Lung (tissue), 12 donors: Measurements from ENCODE around the gene CFAP251. TPM values are rescaled to one million over a fixed set of nuclear protein-coding genes. Genes with fewer than 3 reads are reported as not detected.
A peak's percentile ranks its signal among the peaks of the same experiment; 100 is the strongest.

ENCODE experiments used
- ATAC-seq: fragments of 200-7000 bp; cut with Tn5 transposase; one replicate; pipeline ENCODE4 v1.9.1; 2020; ENCODE audit warnings: moderate number of reproducible peaks; ENCODE audit not compliant: insufficient read depth, low FRiP score
- DNase-seq, 3 donors: peaks; one replicate each; pipeline ENCODE4 v3.0.0-alpha.2; 2013 to 2017
- H3K27ac ChIP-seq, 2 donors: one replicate each; pipeline ENCODE4 v1.5.1; 2013; ENCODE audit warnings: mild to moderate bottlenecking in 2 of 2, moderate library complexity in 2 of 2, control low read depth in 1 of 2, inconsistent platforms in 1 of 2, low read depth in 1 of 2, low read length in 1 of 2
- H3K27me3 ChIP-seq, 3 donors: one replicate each; pipeline ENCODE4 v1.5.1; 2013; ENCODE audit warnings: low read length in 2 of 3; ENCODE audit not compliant: control insufficient read depth in 3 of 3, insufficient read depth in 3 of 3
- H3K36me3 ChIP-seq, 4 donors: one replicate each; pipeline ENCODE4 v1.5.1; 2013; ENCODE audit warnings: low read length in 4 of 4, mild to moderate bottlenecking in 1 of 4, moderate library complexity in 1 of 4; ENCODE audit not compliant: control insufficient read depth in 4 of 4, insufficient read depth in 4 of 4
- H3K4me1 ChIP-seq, 5 donors: one replicate each; pipeline ENCODE4 v1.5.1; 2013; ENCODE audit warnings: low read length in 5 of 5, mild to moderate bottlenecking in 2 of 5, moderate library complexity in 1 of 5; ENCODE audit not compliant: control insufficient read depth in 5 of 5, insufficient read depth in 5 of 5
- H3K4me3 ChIP-seq: one replicate; pipeline ENCODE4 v1.5.1; 2013; ENCODE audit warnings: mild to moderate bottlenecking, control low read depth, moderate library complexity
- H3K9ac ChIP-seq, 2 donors: one replicate each; pipeline ENCODE4 v1.5.1; 2013; ENCODE audit warnings: low read length in 2 of 2, control low read depth in 1 of 2; ENCODE audit not compliant: insufficient read depth in 1 of 2
- H3K9me3 ChIP-seq, 4 donors: one replicate each; pipeline ENCODE4 v1.5.1; 2013; ENCODE audit warnings: low read length in 3 of 4, mild to moderate bottlenecking in 1 of 4, moderate library complexity in 1 of 4; ENCODE audit not compliant: control insufficient read depth in 4 of 4, insufficient read depth in 3 of 4
- WGBS, 2 donors: extraction: QIAGEN DNeasy Blood & Tissue Kit; methylation state at CpG; one replicate each; pipeline ENCODE4 v1.1.7; 2013; 5-methylcytosine and 5-hydroxymethylcytosine counted together
- polyA plus RNA-seq, 2 donors: library from polyadenylated mRNA; stranded (reverse); fragments of 200-250 nt; gene quantifications; one replicate each; pipeline ENCODE4 v1.2.1, GENCODE V29; 2013
- total RNA-seq, 2 donors: library from RNA; depleted of rRNA in 1 of 2; stranded (reverse); fragments of >200 nt in 1 of 2; gene quantifications; one replicate each; pipeline ENCODE4 v1.2.1, GENCODE V29; 2014 to 2021
- TF ChIP-seq, protein P1 (sequence below): IDR thresholded peaks from 2 replicates; pipeline ENCODE4 v1.5.1; 2012; ENCODE audit warnings: mild to moderate bottlenecking; ENCODE audit errors: control extremely low read depth, extremely low read depth
- donor health status: control.
- donor health status: control.
- donor health status: Bipolar disorder and iron deficiency.
- donor health status: healthy.
- donor health status: DM: yes; HTN: yes; CAD: no.

CFAP251 gene
- total and polyA plus RNA-seq, 4 donors: 6.9 to 35.4 (median 15.6) TPM

- 15 to 18% methylated on average over 43 of the region's 43 CpGs for WGBS, 2 donors
- TF ChIP-seq, protein P1, sequence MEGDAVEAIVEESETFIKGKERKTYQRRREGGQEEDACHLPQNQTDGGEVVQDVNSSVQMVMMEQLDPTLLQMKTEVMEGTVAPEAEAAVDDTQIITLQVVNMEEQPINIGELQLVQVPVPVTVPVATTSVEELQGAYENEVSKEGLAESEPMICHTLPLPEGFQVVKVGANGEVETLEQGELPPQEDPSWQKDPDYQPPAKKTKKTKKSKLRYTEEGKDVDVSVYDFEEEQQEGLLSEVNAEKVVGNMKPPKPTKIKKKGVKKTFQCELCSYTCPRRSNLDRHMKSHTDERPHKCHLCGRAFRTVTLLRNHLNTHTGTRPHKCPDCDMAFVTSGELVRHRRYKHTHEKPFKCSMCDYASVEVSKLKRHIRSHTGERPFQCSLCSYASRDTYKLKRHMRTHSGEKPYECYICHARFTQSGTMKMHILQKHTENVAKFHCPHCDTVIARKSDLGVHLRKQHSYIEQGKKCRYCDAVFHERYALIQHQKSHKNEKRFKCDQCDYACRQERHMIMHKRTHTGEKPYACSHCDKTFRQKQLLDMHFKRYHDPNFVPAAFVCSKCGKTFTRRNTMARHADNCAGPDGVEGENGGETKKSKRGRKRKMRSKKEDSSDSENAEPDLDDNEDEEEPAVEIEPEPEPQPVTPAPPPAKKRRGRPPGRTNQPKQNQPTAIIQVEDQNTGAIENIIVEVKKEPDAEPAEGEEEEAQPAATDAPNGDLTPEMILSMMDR: no peak
- DNase-seq (peak; percentile 72 to 86 (median 79)), ATAC-seq (peak; percentile 44)
- no peaks in the 10 kb centered on the region for H3K27me3 ChIP-seq
- peak overlapping the region; percentile 76 for H3K4me3 ChIP-seq
- H3K27ac ChIP-seq: peak overlapping the region; percentile 69 to 71
- H3K9me3 ChIP-seq: no peaks in the 10 kb centered on the region
- no peak overlapping the region for H3K9ac ChIP-seq
- H3K36me3 ChIP-seq: no peaks in the 10 kb centered on the region
- peaks cover 0 to 18% (median 4%) of the 10 kb centered on the region in 5 donors for H3K4me1 ChIP-seq
Observed at GRCh38 chr12:122023339-122024131, 105.1 kb downstream of the CFAP251 start.

- 79% methylated on average over 16 of the region's 16 CpGs for WGBS, 2 donors
- no peak for DNase-seq
Observed at GRCh38 chr12:122024132-122024785, 105.9 kb downstream of the CFAP251 start.

DNA sequence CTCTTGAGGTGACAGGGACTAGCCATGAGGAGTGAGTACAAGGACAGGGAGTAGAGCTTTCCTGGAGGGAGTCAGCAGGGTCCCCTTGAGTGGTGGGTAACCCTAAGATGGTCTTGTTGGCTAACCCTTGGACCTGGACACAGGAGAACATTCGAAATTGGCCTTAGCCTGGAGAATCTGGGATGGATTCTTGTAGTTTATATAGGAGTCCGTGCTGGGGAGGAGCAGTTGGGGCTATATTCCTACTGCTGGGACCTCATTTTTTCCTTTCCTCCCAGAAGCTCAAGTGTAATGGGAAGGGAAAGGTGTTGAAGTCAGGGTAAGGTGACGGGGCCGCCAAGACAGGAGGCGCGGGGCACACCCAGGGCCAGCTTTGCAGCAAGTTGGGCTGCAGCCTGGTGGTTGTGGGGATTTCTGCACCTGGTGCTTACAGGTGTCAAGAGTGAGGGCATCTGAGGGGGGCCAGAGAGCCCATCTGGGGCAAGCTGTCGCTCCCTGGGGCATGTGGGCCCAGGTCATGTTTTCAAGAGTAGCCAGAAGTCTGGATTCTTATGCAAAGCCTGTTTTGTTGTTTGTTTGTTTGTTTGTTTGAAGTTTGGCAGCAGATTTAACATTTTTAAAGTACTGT is 108.4 kb downstream of the CFAP251 start:
- Histone ChIP-seq H3K9ac (no peak overlapping the region), H3K9me3 (no peaks in the 10 kb centered on the region), H3K4me3 (no peak overlapping the region), H3K36me3 (peaks cover 0 to 2% (median 0%) of the 10 kb centered on the region in 4 donors), H3K4me1 (peaks cover 0 to 11% (median 2%) of the 10 kb centered on the region in 5 donors), H3K27ac (no peak overlapping the region), H3K27me3 (no peaks in the 10 kb centered on the region)
- TF ChIP-seq, protein P1: no peak
- DNase-seq: no peak
- 95 to 97% methylated on average over 7 of the region's 7 CpGs for WGBS, 2 donors
- no peak for ATAC-seq

More at GRCh38 chr12:122024132-122024785, 105.9 kb downstream of the CFAP251 start:
- no peak overlapping the region for H3K4me3 ChIP-seq
- TF ChIP-seq, protein P1: no peak
- no peaks in the 10 kb centered on the region for H3K9me3 ChIP-seq
- peak overlapping the region; percentile 26 to 69 for H3K27ac ChIP-seq
- ATAC-seq: no peak
- H3K4me1 ChIP-seq: peaks cover 0 to 18% (median 4%) of the 10 kb centered on the region in 5 donors
- no peaks in the 10 kb centered on the region for H3K36me3 ChIP-seq
- no peak overlapping the region for H3K9ac ChIP-seq
- H3K27me3 ChIP-seq: no peaks in the 10 kb centered on the region
